Ectodermal cell (in vitro differentiated cells): ENCODE measurements around the gene ITM2A. TPM values are rescaled to one million over a fixed set of nuclear protein-coding genes. Genes with fewer than 3 reads are reported as not detected.

Experiments used
- H3K27ac ChIP-seq: 2 replicates; pipeline ENCODE4 v1.7.0; 2013; ENCODE audit warnings: mild to moderate bottlenecking, low read depth, low read length; ENCODE audit not compliant: insufficient read depth, poor library complexity, severe bottlenecking
- H3K27me3 ChIP-seq: 2 replicates; pipeline ENCODE4 v1.7.0; 2013; ENCODE audit warnings: mild to moderate bottlenecking, low read length; ENCODE audit not compliant: insufficient read depth, control insufficient read depth, poor library complexity, severe bottlenecking
- H3K36me3 ChIP-seq: one replicate; pipeline ENCODE4 v1.7.0; 2013; ENCODE audit warnings: low read length; ENCODE audit not compliant: control insufficient read depth, insufficient read depth
- H3K4me1 ChIP-seq: one replicate; pipeline ENCODE4 v1.7.0; 2013; ENCODE audit warnings: low read length; ENCODE audit not compliant: control insufficient read depth, insufficient read depth
- H3K4me3 ChIP-seq: 2 replicates; pipeline ENCODE4 v1.7.0; 2013; ENCODE audit warnings: low read depth, low read length, control low read depth; ENCODE audit not compliant: insufficient read depth
- H3K9me3 ChIP-seq: 2 replicates; pipeline ENCODE4 v1.7.0; 2013; ENCODE audit warnings: mild to moderate bottlenecking, low read length, moderate library complexity; ENCODE audit not compliant: control insufficient read depth
- WGBS, 2 experiments: methylation state at CpG; one replicate each; pipeline ENCODE4 v1.1.7; 2013; ENCODE audit warnings: missing lambda C conversion rate in 2 of 2; 5-methylcytosine and 5-hydroxymethylcytosine counted together
- polyA plus RNA-seq, 4 experiments: library from polyadenylated mRNA; stranded (reverse); fragments of 50-300 nt; gene quantifications; one replicate each; pipeline ENCODE4 v1.2.3, GENCODE V29; 2013

The ITM2A gene
- polyA plus RNA-seq (2013, experiment 1 of 4), result 1.6 TPM
- polyA plus RNA-seq (2013, experiment 2 of 4), result 3.3 TPM
- polyA plus RNA-seq (2013, experiment 3 of 4), result 2.9 TPM
- polyA plus RNA-seq (2013, experiment 4 of 4), result 4.6 TPM

DNA sequence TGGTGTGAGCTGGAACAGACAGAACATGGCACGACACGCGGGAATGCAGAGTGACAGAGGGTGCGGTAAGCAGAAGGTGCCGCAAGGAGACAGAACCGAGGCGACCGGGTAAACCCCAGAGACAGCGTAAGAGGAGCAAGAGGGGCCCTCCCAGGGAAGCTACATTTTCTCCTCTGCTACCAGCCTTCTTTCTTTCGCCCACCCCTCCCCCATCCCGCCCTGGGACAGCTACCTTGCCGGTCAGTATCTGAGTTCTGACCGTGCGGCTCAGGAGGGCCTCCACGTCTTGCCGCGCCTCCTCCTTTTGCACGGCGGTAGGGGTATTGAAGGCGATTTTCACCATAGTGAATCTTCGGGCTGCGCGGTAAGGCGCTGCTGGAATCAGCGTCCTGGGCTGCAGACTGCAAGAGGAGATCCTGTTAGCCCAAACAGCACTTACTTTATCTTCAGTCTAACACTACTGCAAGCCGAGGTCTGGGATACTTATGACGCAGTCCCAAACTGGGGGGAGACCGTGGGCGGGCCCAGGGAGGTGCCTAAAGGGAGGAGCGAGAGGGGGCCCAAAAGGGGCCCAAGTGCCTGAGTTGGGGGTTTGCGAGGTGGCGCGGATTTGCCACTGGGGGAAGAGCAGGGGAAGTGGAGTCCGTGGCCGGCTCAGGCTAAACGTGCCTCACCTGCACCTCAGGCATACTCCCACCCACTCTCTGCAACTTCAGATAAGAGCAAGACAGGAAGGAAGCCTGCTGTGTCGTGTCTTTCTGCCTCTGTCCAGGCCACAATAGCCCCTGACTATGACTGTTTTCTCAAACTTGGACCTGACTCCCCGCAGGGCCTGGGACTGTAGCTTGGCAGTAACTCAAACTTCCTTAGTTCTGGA lies at the start of gene ITM2A:
ITM2A (minus strand) TSS at position 462 of the 877 bp plus-strand sequence; CDS start at position 343, 119 bp downstream.
- no peaks in the 10 kb centered on the region for H3K4me1 ChIP-seq
- 2 to 3% methylated on average over 31 to 38 of the region's 38 CpGs for WGBS, 2 experiments
- no peak within 1 kb of the TSS for H3K27ac ChIP-seq

GRCh38 chrX:79415056-79415455 lies 47.9 kb upstream of the ITM2A start:
- 83 to 100% methylated on average over 1 to 2 of the region's 2 CpGs for WGBS, 2 experiments
- no peak overlapping the region for H3K4me3 ChIP-seq

More for the DNA sequence above, at the start of gene ITM2A:
- peaks cover 8% of the 10 kb centered on the region for H3K27me3 ChIP-seq
- H3K9me3 ChIP-seq, result no peaks in the 10 kb centered on the region
- H3K4me3 ChIP-seq, result peak within 1 kb of the TSS; percentile 35
- H3K36me3 ChIP-seq, result no peaks in the 10 kb centered on the region

GRCh38 chrX:79413963-79414362 lies 46.8 kb upstream of the ITM2A start:
- H3K27ac ChIP-seq, result no peak overlapping the region
- no peaks in the 10 kb centered on the region for H3K4me1 ChIP-seq
- no peaks in the 10 kb centered on the region for H3K27me3 ChIP-seq
- no peak overlapping the region for H3K4me3 ChIP-seq
- WGBS, 2 experiments, result 58 to 67% methylated on average over 3 to 4 of the region's 7 CpGs
- no peaks in the 10 kb centered on the region for H3K36me3 ChIP-seq
- H3K9me3 ChIP-seq, result no peaks in the 10 kb centered on the region

More at GRCh38 chrX:79415056-79415455, 47.9 kb upstream of the ITM2A start:
- H3K27me3 ChIP-seq, result no peaks in the 10 kb centered on the region
- H3K4me1 ChIP-seq, result no peaks in the 10 kb centered on the region
- no peak overlapping the region for H3K27ac ChIP-seq
- no peaks in the 10 kb centered on the region for H3K9me3 ChIP-seq
- no peaks in the 10 kb centered on the region for H3K36me3 ChIP-seq

DNA sequence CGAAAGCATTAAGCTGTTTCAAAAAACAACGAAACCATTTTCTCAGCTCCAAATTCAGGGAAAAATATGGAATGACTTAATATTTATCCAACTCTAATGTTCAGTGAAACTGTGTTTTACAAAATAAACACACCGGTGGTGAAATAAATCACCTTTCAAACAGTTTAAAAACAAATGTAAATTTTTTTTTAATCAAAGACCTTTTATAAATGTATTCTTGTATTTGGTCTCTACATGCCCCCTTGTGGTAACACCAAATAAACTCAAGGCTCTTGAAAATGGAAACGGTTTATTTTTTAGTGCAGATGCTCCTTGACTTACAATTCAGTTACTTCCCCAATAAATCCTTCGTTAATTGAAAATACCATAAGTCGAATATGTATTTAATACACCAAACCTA lies 45.8 kb upstream of the ITM2A start:
- Histone ChIP-seq H3K9me3 (no peaks in the 10 kb centered on the region), H3K36me3 (no peaks in the 10 kb centered on the region), H3K4me3 (no peak overlapping the region), H3K4me1 (no peaks in the 10 kb centered on the region), H3K27me3 (no peaks in the 10 kb centered on the region), H3K27ac (no peak overlapping the region)
- WGBS, 2 experiments, result 64% methylated on average over 5 of the region's 6 CpGs; no CpG with 5 or more reads in 1 of the 2 experiments

DNA sequence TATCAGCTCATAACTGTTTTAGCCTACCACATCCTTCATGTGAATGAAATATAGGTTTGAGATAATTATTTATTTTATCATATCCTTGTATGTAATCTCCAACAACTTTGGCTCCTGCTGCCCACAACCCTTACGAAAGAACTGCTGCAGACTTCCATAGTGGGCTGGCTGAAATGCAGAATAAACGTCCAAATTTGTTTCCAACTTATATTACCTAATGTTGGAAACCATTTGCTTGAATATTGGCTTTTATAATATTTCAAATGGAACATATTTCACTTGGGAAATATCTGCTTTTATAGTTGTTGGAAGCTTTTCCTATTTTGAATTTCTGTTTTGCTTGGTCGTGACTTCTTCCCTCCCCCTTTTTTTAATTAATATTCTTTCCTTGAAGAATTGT lies 45.0 kb upstream of the ITM2A start:
- WGBS, 2 experiments, result 90% methylated on average over 2 of the region's 3 CpGs; no CpG with 5 or more reads in 1 of the 2 experiments
- H3K4me3 ChIP-seq, result no peak overlapping the region

DNA sequence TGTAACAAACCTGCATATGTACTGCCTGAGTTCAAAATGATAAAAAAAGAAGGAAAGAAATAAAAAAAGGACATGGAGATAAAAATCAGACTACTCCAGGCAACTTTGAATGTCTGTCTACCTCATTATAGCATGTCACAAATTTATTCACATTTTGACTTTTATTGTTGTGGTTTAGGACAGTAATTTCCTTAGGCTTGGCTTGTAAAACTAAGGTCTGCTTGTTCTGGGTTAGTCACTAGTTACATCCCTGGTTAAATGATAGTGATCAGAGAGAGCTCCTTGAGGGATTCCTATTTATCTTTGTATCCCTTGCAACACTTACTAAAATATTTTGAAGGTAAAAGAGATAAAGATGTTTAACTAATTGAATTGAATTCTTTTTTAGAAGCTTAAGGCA lies 42.5 kb upstream of the ITM2A start:
- H3K9me3 ChIP-seq, result no peaks in the 10 kb centered on the region
- H3K27me3 ChIP-seq, result no peaks in the 10 kb centered on the region
- no peak overlapping the region for H3K27ac ChIP-seq
- H3K4me1 ChIP-seq, result no peaks in the 10 kb centered on the region
- H3K4me3 ChIP-seq, result no peak overlapping the region
- H3K36me3 ChIP-seq, result no peaks in the 10 kb centered on the region

More for the DNA sequence above, 45.0 kb upstream of the ITM2A start:
- no peak overlapping the region for H3K27ac ChIP-seq
- no peaks in the 10 kb centered on the region for H3K9me3 ChIP-seq
- no peaks in the 10 kb centered on the region for H3K36me3 ChIP-seq
- no peaks in the 10 kb centered on the region for H3K27me3 ChIP-seq
- H3K4me1 ChIP-seq, result no peaks in the 10 kb centered on the region

DNA sequence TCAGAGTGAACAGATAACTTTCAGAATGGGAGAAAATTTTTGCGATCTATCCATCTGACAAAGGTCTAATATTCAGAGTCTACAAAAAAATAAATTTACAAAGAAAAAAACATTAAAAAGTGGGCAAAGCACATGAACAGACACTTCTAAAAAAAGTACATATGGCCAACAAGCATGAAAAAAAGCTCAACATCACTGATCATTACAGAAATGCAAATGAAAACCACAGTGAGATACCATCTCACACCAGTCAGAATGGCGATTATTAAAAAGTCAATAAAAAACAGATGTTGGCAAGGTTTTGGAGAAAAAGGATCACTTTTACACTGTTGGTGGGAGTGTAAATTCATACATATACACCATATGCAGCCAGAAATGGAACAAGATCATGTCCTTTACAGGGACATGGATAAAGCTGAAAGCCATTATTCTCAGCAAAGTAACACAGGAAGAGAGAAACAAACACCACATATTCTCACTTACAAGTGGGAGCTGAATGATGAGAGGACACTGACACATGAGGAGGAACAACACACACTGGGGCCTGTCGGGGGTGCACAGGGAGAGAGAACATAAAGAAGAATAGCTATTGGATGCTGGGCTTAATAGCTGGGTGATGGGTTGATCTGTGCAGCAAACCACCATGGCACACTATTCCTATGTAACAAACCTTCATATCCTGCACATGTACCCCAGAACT lies 41.6 kb upstream of the ITM2A start:
- H3K27ac ChIP-seq, result no peak overlapping the region
- no peaks in the 10 kb centered on the region for H3K27me3 ChIP-seq
- H3K9me3 ChIP-seq, result no peaks in the 10 kb centered on the region
- H3K36me3 ChIP-seq, result no peaks in the 10 kb centered on the region
- H3K4me3 ChIP-seq, result no peak overlapping the region
- 76 to 80% methylated on average over 1 to 2 of the region's 3 CpGs for WGBS, 2 experiments
- no peaks in the 10 kb centered on the region for H3K4me1 ChIP-seq

DNA sequence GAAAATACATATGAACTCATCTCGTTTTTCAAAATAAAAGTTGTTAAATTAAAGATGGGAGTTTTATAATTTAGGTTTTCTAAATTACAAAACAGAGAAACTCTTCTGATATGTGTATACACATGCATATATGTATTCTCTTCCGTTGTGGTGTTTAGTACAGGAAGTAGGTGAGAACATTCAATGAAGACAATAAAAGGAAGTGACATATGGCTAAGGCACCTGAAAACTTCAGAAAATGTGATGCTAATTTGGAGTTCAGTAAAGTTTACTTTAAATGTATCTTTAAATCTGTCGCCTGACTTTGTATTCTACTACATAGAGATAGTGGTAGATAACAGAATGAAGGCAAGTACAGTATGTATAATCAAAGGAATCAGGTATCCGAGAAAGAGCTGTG lies 33.5 kb upstream of the ITM2A start:
- Histone ChIP-seq H3K4me1 (no peaks in the 10 kb centered on the region), H3K9me3 (no peaks in the 10 kb centered on the region), H3K4me3 (no peak overlapping the region), H3K36me3 (no peaks in the 10 kb centered on the region), H3K27me3 (no peaks in the 10 kb centered on the region), H3K27ac (no peak overlapping the region)
- WGBS, 2 experiments, result 80 to 86% methylated on average over 1 to 2 of the region's 4 CpGs

GRCh38 chrX:79375340-79375739 lies 8.2 kb upstream of the ITM2A start:
- no peaks in the 10 kb centered on the region for H3K4me1 ChIP-seq
- WGBS, 2 experiments, result no CpG with 5 or more reads among the region's 2 CpGs
- H3K27me3 ChIP-seq, result no peaks in the 10 kb centered on the region
- no peaks in the 10 kb centered on the region for H3K9me3 ChIP-seq
- no peak overlapping the region for H3K4me3 ChIP-seq
- no peak overlapping the region for H3K27ac ChIP-seq
- H3K36me3 ChIP-seq, result no peaks in the 10 kb centered on the region

DNA sequence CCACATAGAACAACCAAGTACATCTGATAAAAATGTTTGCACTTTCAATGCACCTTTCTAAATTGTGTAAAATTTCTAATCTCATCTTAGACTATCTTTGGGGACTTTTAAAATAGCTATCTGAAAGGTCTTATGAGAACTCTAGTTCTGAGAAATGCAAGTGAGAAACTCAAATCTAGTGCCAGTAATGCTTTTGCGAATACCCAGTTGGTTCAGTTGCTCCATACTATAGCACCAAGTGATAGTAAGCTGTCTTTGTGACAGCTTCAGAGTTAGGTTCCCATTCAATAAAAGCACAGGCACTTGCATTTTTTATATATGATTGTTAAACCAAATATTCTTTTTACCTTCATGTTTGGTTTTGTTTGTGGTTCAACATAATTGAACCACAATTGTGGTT lies 4.5 kb upstream of the ITM2A start:
- H3K27ac ChIP-seq, result no peak overlapping the region
- no peaks in the 10 kb centered on the region for H3K36me3 ChIP-seq
- no peaks in the 10 kb centered on the region for H3K27me3 ChIP-seq
- no peaks in the 10 kb centered on the region for H3K4me1 ChIP-seq
- 100% methylated on average over 1 of the region's 1 CpG for WGBS, 2 experiments
- H3K4me3 ChIP-seq, result no peak overlapping the region
- no peaks in the 10 kb centered on the region for H3K9me3 ChIP-seq
